ENCODE measurements around the gene LAMP2.

LAMP2 gene

GRCh38 chrX:120379937-120380681 is 89.0 kb downstream of the LAMP2 start:
- Histone ChIP-seq H3K27ac (no peak overlapping the region), H3K4me1 (ENCODE audit: control insufficient read depth in 1 of 2, insufficient read depth in 1 of 2, low read depth in 1 of 2, low read length in 1 of 2) (no peaks in the 10 kb centered on the region), H3K36me3 (no peaks in the 10 kb centered on the region), H3K27me3 (no peaks in the 10 kb centered on the region), H3K4me3 (ENCODE audit: low read depth in 1 of 2, low read length in 1 of 2) (no peak overlapping the region), H3K9me3 (no peaks in the 10 kb centered on the region)
- no peak for TF ChIP-seq CTCF (IDR thresholded peaks at IDR 0.05)

GRCh38 chrX:120378570-120378969 is 90.5 kb downstream of the LAMP2 start:
- TF ChIP-seq CTCF (IDR thresholded peaks at IDR 0.05): no peak
- Histone ChIP-seq H3K4me3 (ENCODE audit: low read depth in 1 of 2, low read length in 1 of 2) (no peak overlapping the region), H3K4me1 (ENCODE audit: control insufficient read depth in 1 of 2, insufficient read depth in 1 of 2, low read depth in 1 of 2, low read length in 1 of 2) (no peaks in the 10 kb centered on the region), H3K9me3 (no peaks in the 10 kb centered on the region), H3K27ac (no peak overlapping the region), H3K27me3 (no peaks in the 10 kb centered on the region), H3K36me3 (no peaks in the 10 kb centered on the region)
